GM21381 (cell line): ENCODE measurements around the gene ODF4.
"Not testable (repeated sequence)": the region's sequence is repeated elsewhere in the genome, so short reads cannot be mapped to it uniquely, and the experiment has no call there.

Source experiments
- ATAC-seq: cut with Tn5 transposase; IDR thresholded peaks from one replicate; pipeline ENCODE4 v1.9.1; 2021; ENCODE audit warnings: mild to moderate bottlenecking, moderate library complexity; ENCODE audit not compliant: unreplicated experiment

The ODF4 gene

GRCh38 chr17:8324923-8325322, 14.7 kb upstream of the ODF4 start:
- no peak for ATAC-seq

DNA sequence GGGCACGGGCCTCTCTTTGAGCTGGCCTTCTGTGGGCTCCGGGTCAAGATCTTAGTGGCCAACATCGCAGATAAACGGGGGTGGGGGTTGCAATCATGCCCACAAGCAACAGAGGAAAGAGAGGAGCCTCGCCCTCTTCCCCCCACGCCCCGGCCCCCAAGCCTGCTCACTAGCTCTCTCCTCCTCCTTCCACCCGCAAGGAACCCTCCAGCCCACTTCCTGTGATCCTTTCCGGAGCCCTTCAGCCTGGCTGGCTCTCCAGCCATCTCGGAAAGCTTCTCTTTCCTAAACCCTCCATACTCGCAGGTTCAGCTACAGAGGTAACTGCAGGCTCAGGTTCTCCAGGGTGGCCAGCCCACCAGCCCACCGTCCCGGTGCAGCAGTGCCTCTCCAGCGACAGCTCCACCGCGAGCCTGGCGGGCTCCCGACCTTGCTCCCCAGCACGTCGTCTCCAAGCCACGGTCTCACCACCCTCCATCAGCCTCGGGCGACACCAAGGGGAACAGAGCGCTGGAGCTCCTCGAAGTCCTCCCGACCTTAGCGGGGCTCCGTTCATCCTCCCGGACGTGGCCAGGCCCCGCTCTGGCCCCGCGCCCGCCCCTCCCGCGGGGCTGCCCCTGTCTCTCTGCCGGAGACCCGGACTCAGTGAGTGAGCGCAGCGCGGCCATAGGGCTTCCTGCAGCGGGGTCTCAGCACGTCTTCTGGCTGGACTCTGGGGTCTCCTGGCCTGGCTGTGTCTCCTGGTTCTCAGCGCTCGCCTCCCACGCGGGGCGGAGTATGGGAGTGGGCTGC, 12.9 kb upstream of the ODF4 start:
- no peak for ATAC-seq

- ATAC-seq, result no peak
Measured at GRCh38 chr17:8327303-8327649, 12.4 kb upstream of the ODF4 start.

GRCh38 chr17:8332128-8332527, 7.5 kb upstream of the ODF4 start:
- no peak for ATAC-seq

GRCh38 chr17:8332688-8333087, 7.0 kb upstream of the ODF4 start:
- ATAC-seq, result no peak

DNA sequence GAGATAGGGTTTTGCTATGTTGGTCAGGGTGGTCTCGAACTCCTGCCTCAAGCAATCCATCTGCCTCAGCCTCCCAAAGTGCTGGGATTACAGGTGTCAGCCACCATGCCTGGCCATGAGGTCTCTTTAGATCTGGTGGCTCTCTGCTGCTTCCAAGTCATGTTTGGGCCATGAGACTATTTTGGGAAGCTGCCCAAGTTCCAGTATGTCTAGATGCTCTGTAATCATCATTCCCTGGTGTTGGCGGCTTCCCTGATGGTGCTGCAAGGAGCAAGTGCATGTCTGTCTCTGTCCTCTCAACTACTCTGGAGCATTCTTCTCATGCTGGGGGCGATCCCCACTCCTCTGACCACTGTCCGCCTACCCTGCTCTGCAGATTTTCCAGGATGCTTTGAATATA, 6.4 kb upstream of the ODF4 start:
- ATAC-seq, result no peak

DNA sequence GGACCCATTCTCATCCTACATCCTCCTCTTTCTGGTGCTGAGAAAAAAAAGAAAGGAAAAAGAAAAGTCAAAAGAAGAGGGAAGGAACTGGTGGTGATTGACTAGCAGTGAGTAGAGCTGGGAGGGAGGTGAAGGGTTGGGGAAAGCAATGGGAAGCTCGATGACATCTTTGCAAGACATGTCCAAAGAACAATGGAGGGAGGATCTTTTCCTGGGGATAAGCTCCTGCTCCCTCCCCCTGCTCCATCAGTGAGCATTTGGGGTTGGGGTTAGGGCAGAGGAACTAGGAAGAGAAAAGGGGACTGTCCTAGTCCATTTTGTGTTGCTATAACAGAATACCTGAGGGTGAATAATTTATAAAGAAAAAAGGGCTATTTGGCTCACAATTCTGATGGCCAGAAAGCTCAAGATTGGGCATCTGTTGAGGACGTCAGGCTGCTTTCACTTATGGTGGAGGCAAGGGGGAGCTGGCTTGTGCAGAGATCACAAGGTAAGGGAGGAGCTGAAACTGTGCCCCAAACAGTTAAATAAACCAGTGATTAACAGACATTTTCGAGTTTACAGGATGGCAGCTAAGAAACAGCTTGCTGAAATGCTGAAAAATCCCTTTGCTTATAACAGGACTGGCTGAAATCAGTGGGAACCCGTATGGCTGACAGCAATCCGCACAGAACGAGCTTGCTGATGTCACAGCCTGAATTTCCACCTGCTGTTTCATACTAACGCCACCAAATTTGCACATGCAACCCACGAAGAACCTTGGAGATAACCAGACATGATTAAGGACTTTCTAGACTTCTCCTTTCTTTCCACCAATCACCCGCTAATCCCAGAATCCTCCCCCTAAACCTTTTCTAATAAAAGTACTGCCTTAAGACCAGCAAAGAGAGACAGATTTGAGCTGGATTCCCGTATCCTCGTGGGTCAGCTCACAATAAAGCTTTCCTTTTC, 1.6 kb upstream of the ODF4 start:
- no peak for ATAC-seq

- no peak for ATAC-seq
Measured at GRCh38 chr17:8338753-8339140, 893 bp upstream of the ODF4 start.

GRCh38 chr17:8341456-8341855, 1.8 kb downstream of the ODF4 start:
- ATAC-seq, result no peak

- no peak for ATAC-seq
Measured at GRCh38 chr17:8345052-8345690, 5.5 kb downstream of the ODF4 start.

DNA sequence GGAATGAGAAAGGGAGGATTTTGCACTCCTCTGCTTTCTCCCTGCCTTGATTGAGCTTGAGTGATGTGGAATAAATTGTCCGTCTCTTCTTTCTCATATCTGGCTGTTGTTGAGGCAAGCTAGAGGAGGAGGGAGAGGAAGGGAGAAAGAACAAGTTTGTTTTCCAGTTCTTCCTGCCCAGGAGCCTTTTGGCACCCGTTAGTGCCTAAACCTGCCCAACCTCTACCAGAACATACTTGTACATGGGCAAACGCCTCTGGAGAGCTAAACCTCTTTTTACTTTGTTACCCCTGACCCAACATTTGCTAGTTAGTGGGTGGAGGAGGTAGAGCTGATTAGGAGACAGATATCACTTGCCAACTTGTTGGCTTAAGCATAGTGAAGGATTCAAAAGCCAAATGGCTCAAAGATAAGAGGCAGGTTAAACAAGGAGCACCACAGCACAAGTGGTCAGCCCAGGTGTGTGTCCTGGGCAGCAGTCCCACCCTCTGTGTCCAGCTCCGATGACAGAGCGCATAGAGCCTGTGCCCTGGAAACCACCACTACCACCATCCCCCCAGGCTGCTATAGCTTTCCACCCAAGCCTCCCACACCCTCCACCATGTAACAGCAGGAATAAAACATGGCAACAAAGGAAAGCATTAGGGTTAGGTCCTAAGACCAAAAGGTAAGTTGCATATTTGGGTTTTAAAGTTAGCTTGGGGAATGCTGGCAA, 6.5 kb downstream of the ODF4 start:
- ATAC-seq, result no peak

DNA sequence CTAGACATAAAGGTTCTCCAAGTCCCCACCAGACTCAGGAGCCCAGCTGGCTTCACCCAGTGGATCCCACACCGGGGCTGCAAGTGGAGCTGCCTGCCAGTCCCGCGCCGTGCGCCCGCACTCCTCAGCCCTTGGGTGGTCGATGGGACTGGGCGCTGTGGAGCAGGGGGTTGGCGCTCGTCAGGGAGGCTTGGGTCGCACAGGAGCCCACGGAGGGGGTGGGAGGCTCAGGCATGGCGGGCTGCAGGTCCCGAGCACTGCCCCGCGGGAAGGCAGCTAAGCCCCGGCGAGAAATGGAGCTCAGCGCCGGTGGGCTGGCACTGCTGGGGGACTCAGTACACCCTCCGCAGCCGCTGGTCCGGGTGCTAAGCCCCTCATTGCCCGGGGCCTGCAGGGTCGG, 7.4 kb downstream of the ODF4 start:
- ATAC-seq, result not testable (repeated sequence)

- no peak for ATAC-seq
Measured at GRCh38 chr17:8350339-8350738, 10.7 kb downstream of the ODF4 start.

DNA sequence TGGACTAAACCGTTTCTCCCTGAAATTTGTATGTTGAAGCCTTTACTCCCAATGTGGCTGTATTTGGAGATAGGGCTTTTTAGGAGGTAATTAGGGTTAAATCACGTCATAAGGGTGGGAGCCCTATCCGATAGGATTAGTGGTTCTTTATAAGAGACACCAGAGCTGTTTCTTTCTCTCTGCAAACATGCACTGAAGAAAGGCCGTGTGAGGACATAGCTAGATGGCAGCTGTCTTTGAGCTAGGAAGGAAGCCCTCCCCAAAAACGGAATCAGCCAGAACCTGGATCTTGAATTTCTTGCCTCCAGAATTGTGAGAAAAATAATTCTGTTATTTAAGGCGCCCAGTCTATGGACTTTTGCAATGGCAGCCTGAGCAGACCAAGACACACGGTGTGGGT, 14.1 kb downstream of the ODF4 start:
- no peak for ATAC-seq

DNA sequence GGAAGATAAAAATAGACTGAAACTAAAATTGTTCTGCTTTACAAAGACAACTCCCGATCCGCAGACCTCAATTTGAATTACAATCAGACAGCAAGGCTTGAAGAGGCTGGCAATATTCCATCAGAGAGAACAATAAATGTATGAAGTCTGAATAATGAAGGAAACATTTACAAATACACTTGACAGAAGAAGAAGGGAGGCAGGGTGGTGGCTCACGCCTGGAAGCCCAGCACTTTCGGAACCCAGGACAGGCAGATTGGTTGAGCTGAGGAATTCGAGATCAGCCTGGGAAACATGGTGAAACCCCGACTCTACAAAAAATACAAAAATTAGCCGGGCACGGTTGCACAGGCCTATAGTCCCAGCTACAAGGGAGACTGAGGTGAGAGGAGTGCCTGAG, 14.6 kb downstream of the ODF4 start:
- ATAC-seq, result no peak

DNA sequence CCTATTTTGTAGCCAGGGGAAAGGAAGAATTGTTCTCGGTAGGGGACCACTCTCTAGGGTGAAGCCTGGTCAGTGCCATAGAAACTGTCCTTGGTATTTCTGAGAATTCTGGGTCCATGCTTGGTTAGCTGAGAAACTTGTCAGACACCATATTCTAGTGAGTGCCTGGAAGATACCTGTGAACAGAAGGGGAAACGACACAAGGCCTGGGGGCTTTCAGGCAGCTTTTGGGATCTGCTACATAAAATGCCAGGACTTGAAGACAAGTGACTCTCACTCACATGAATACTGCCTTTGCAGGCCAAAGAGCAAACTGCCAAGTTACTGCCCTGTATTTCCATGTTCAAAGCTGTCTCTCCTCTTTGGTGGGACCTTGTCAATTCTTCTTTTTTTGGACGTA, 18.3 kb downstream of the ODF4 start:
- no peak for ATAC-seq

- no peak for ATAC-seq
Measured at GRCh38 chr17:8359769-8360168, 20.1 kb downstream of the ODF4 start.

- ATAC-seq, result no peak
Measured at GRCh38 chr17:8360260-8360659, 20.6 kb downstream of the ODF4 start.

- ATAC-seq, result no peak
Measured at GRCh38 chr17:8360751-8361150, 21.1 kb downstream of the ODF4 start.

- ATAC-seq, result no peak
Measured at GRCh38 chr17:8362651-8363332, 23.2 kb downstream of the ODF4 start.
